ENCODE data around the gene A2ML1.
"Not testable (repeated sequence)": the region's sequence is repeated elsewhere in the genome, so short reads cannot be mapped to it uniquely, and the experiment has no call there.

Gene A2ML1

DNA sequence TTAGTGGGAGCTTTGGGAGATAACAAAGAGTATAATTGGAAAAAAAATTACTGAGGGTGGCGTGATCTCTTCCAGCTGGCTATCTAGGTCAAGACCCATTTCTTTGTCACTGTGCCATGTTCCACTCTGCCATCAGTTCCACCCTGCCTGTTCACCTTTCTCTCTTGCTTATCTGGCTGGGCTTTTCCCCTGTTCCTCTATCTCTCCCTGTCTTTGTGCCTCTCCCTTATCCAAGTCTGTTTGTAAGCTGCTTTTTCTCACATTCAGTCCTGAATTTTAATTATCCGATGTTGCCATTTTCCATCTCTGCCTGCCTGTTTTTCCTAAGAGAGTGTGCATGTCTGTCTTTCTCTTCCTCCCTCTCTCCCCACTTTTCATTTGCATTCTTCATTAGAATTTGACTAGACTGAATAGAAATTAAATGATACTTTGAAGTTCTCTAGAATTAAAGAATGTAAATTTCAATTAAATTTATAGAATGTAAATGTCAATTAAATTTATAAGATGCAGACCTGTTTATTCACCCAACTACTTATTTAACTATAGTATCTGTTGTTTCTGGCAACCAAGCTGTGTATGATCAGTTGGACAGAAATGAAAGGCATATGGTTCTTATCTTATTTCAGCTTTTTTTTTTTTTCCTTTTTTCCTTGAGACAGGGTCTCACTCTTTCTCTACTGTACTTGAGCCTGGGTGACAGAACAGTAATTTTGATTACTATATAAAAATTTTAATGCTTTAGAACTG lies 40.9 kb upstream of the A2ML1 start:
- H3K27ac ChIP-seq: peak overlapping the region in 1 of 2 donors; percentile 25
- intact Hi-C loops (cut with DNase I; ENCODE audit: low total_unique reads): no loop called here
- no peak for DNase-seq

DNA sequence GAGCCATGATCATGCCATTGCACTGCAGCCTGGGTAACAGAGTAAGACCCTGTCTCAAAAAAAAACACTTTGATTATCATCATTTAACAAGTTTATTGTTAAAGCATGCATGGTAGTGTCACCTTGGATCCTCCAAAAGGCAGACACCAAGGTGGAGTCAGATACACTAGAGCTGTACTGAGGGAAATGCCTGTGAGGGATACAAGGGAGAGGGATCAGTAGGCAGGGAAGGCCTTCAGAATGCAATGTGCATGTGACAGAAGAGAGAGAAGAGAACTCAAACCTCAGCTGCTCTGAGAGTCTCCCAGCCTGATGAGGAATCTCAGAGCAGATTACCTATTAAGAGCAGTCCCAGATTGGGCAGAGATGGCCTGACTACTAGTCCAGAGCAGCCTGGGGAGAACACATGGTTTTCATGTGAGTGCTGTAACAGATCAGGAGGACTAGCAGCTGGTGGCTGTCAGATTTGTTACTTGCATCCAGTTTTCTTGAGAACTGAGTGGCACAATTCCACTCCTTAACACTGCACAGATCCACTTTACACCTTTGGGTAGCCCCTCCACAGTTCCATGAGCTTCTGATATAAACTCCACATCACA lies 38.0 kb upstream of the A2ML1 start:
- Histone ChIP-seq H3K4me1 (peaks cover 0 to 24% (median 7%) of the 10 kb centered on the region in 4 donors), H3K9me3 (no peaks in the 10 kb centered on the region), H3K27me3 (no peaks in the 10 kb centered on the region), H3K27ac (no peak overlapping the region), H3K4me3 (no peak overlapping the region), H3K36me3 (peaks cover 12 to 15% (median 15%) of the 10 kb centered on the region in 3 donors)
- DNase-seq: no peak
- TF ChIP-seq, protein P1, sequence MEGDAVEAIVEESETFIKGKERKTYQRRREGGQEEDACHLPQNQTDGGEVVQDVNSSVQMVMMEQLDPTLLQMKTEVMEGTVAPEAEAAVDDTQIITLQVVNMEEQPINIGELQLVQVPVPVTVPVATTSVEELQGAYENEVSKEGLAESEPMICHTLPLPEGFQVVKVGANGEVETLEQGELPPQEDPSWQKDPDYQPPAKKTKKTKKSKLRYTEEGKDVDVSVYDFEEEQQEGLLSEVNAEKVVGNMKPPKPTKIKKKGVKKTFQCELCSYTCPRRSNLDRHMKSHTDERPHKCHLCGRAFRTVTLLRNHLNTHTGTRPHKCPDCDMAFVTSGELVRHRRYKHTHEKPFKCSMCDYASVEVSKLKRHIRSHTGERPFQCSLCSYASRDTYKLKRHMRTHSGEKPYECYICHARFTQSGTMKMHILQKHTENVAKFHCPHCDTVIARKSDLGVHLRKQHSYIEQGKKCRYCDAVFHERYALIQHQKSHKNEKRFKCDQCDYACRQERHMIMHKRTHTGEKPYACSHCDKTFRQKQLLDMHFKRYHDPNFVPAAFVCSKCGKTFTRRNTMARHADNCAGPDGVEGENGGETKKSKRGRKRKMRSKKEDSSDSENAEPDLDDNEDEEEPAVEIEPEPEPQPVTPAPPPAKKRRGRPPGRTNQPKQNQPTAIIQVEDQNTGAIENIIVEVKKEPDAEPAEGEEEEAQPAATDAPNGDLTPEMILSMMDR (IDR thresholded peaks at IDR 0.05): no peak
- intact Hi-C loops (cut with DNase I; ENCODE audit: low total_unique reads): no loop called here

More for the DNA sequence above, 40.9 kb upstream of the A2ML1 start:
- Histone ChIP-seq H3K9me3 (no peaks in the 10 kb centered on the region), H3K27me3 (no peaks in the 10 kb centered on the region), H3K4me3 (no peak overlapping the region), H3K4me1 (peaks cover 0 to 52% (median 11%) of the 10 kb centered on the region in 4 donors), H3K36me3 (peaks cover 12 to 15% (median 15%) of the 10 kb centered on the region in 3 donors)
- TF ChIP-seq, protein P1 (IDR thresholded peaks at IDR 0.05): no peak

DNA sequence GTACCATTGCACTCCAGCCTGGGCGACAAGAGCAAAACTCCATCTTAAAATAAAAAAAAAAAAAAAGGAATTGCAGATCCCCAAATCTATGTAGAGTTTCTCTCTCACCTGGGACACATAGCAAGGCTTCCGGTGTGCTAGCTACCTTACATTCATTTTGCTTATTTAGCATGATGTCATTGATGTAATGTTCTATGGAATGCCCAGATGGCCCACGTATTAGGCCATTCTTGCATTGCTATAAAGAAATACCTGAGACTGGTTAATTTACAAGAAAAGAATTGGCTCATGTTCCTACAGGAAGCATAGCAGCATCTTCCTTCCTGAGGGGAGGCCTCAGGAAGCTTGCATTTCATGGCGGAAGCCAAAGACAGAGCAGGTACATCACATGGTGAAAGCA lies 36.9 kb upstream of the A2ML1 start:
- Histone ChIP-seq H3K27ac (no peak overlapping the region), H3K4me3 (no peak overlapping the region), H3K4me1 (peaks cover 0 to 13% (median 2%) of the 10 kb centered on the region in 4 donors), H3K36me3 (peaks cover 12 to 15% (median 15%) of the 10 kb centered on the region in 3 donors), H3K27me3 (no peaks in the 10 kb centered on the region), H3K9me3 (no peaks in the 10 kb centered on the region)
- TF ChIP-seq, protein P1 (IDR thresholded peaks at IDR 0.05): no peak
- intact Hi-C loops (cut with DNase I; ENCODE audit: low total_unique reads): no loop called here
- no peak for DNase-seq

DNA sequence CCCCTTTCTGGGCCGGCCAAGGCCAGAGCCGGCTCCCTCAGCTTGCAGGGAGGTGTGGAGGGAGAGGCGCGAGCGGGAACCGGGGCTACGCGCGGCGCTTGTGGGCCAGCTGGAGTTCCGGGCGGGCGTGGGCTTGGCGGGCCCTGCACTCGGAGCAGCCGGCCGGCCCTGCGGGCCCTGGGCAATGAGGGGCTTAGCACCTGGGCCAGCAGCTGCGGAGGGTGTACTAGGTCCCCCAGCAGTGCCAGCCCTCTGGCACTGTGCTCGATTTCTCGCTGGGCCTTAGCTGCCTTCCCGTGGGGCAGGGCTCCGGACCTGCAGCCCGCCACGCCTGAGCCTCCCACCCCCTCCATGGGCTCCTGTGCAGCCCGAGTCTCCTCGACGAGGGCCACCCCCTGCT lies 35.2 kb upstream of the A2ML1 start:
- intact Hi-C loops (cut with DNase I; ENCODE audit: low total_unique reads): not testable (repeated sequence)
- peaks cover 12 to 15% (median 15%) of the 10 kb centered on the region in 3 donors for H3K36me3 ChIP-seq

DNA sequence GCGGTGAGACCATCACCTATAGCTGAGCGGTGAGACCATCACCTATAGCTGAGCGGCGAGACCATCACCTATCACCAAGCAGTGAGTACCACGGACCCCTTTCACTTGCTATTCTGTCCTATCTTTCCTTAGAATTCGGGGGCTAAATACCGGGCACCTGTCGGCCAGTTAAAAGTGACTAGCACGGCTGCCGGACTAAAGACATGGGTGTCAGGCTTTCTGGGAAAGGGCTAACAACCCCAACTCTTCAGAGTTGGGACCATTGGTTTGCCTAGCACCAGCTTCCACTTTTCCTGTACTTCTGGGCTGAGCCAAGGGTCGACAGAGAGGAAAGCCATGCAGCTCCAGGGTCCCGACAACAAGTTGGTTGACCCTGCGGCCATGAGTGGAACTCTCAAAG lies 33.7 kb upstream of the A2ML1 start:
- DNase-seq; H3K36me3 ChIP-seq; H3K27ac ChIP-seq; H3K9me3 ChIP-seq; intact Hi-C loops (cut with DNase I; ENCODE audit: low total_unique reads); H3K27me3 ChIP-seq; H3K4me1 ChIP-seq: not testable (repeated sequence)
- peak overlapping the region in 1 of 2 donors; percentile 31 for H3K4me3 ChIP-seq

More for the DNA sequence above, 35.2 kb upstream of the A2ML1 start:
- DNase-seq, H3K9me3 ChIP-seq, H3K27me3 ChIP-seq, H3K4me1 ChIP-seq, H3K4me3 ChIP-seq, H3K27ac ChIP-seq: not testable (repeated sequence)

DNA sequence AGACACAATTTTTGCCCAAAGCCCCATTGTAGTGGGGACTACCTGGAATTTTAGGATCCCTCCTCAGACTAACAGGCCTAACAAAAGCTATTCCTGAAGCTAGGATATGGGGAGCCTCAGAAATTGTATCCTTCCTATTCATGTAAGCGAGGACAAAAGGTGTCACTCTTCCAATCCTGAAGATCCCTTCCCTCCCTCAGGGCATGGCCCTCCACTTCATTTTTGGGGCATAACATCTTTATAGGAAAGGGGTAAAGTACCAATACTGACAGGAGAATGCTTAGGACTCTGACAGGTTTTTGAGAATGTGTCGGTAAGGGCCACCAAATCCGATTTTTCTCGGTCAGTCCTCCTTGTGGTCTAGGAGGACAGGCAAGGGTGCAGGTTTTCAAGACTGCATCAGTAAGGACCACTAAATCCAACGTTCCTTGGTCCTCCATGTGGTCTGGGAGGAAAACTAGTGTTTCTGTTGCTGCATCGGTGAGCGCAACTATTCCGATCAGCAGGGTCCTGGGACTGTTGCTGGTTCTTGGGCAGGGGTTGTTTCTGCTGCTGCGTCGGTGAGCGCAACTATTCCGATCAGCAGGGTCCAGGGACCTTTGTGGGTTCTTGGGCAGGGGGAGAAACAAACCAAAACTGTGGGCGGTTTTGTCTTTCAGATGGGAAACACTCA lies 32.9 kb upstream of the A2ML1 start:
- H3K36me3 ChIP-seq; H3K4me1 ChIP-seq; H3K4me3 ChIP-seq; H3K27ac ChIP-seq; DNase-seq; H3K27me3 ChIP-seq; H3K9me3 ChIP-seq; intact Hi-C loops (cut with DNase I; ENCODE audit: low total_unique reads): not testable (repeated sequence)

DNA sequence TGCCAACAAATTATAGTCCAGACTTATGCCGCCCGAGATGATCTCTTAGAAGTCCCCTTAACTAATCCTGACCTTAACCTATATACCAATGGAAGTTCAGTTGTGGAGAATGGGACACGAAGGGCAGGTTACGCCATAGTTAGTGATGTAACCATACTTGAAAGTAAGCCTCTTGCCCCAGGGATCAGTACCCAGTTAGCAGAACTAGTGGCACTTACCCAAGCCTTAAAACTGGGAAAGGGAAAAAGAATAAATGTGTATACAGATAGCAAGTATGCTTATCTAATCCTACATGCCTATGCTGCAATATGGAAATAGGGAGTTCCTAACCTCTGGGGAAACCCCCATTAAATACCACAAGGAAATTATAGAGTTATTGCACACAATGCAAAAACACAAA lies 29.2 kb upstream of the A2ML1 start:
- DNase-seq; H3K36me3 ChIP-seq; intact Hi-C loops (cut with DNase I; ENCODE audit: low total_unique reads); H3K4me3 ChIP-seq; H3K9me3 ChIP-seq; H3K27me3 ChIP-seq; H3K4me1 ChIP-seq; H3K27ac ChIP-seq: not testable (repeated sequence)

DNA sequence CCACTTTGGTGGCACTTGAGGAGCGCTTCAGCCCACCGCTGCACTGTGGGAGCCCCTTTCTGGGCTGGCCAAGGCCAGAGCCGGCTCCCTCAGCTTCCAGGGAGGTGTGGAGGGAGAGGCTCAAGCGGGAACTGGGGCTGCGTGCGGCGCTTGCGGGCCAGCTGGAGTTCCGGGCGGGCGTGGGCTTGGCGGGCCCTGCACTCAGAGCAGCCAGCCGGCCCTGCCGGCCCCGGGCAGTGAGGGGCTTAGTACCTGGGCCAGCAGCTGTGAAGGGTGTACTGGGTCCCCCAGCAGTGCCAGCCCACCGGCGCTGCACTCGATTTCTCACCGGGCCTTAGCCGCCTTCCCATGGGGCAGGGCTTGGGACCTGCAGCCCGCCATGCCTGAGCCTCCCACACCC lies 27.8 kb upstream of the A2ML1 start:
- H3K9me3 ChIP-seq; H3K4me3 ChIP-seq; H3K27me3 ChIP-seq; H3K36me3 ChIP-seq; DNase-seq; H3K27ac ChIP-seq; H3K4me1 ChIP-seq; intact Hi-C loops (cut with DNase I; ENCODE audit: low total_unique reads): not testable (repeated sequence)
